ENCODE data around the gene NCCRP1.
"Not testable (repeated sequence)": the region's sequence is repeated elsewhere in the genome, so short reads cannot be mapped to it uniquely, and the experiment has no call there.

Gene NCCRP1

DNA sequence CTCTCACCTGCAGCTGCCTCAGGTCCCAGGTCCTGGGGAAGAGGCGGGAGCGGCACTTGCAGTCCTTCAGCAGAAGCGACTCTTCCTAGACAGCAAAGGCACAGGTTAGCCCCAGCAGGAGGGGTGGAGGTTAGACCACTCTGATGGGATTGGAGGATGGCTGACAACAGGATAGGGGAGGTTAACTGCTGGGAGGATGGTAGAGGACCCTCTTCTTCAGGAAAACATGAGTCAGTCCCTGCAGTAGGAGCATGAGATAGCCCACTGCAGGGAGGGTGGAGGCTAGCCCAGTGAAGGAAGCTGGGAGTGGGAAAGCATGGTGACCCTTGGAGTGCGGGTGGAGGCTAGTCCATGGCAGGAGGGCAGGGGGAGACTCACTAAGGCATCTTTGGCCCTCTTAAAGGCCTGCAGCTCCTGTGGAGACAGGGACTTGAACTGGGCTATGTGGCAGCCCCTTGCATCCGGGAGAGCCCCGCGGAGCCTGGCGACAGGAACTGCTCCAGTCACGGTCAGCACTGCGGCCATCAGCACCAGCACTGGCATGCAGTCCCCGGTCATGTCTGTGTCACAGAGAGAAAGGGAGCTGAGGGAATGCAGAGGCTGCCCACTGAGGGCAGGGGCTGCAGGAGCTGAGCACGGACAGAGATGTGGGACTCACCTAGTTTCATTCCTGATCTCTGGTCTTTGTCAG lies 47.8 kb downstream of the NCCRP1 start, which contains the start of gene IFNL3:
IFNL3 (minus strand) TSS at position 597 of the 691 bp plus-strand sequence; CDS start at position 558, 39 bp downstream.
- not testable (repeated sequence) for DNase-seq (ENCODE audit: low read depth in 1 of 2, low spot score in 1 of 2)

DNA sequence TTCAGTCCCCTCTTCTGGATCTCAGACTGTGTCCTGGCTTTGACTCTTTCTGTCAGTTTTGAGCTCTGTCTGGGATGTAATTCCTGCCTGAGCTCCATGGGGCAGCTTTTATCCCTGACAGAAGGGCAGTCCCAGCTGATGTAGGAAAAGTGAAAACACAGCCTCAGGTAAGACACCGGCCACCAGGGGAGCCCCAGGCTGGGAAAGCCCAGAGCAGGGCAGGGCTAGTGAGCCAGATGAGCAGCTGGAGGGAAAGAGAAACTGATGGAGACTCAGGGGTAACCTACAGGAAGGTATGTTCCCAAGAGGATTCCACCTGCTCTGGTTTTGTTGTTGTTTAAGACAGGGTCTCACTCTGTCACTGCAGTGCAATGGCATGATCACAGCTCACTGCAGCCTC lies 48.4 kb downstream of the NCCRP1 start:
- not testable (repeated sequence) for DNase-seq (ENCODE audit: low read depth in 1 of 2, low spot score in 1 of 2)

DNA sequence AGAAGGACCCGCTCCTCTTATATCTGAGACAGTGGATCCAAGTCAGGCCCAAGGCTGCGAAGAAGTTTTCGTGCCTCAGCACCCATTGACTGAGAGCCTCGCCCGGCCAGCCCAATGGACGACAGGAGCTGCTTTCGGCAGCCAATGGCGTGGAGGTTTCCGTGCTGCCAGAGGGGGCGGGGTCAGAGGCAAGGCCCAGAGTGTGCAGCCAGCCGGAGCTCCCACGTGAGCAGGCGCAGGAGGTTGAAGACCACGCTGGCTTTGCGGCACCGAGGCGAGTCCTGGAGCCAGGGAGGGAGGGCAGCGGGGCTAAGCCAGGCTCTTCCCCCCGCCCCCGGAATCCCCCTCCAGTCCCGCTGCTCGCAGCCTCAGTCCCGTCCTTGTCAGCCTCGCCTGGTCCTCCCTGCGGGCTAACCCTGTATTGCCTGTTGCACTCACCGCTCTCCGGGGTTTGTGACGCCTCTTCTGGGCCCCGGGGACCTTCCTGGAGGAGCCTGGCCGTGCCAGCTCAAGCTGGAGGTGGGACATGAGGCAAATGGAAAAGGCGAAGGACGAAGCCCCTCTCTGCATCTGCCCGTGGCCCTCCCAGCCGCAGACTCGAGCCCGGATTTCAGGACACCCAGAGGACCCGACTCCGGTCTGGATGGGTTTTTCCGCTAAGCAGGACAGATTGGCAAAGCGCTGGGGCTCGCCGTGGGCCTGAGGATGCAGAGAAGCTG lies 50.3 kb downstream of the NCCRP1 start:
- DNase-seq (ENCODE audit: low read depth in 1 of 2, low spot score in 1 of 2): peak in 1 of 2 donors; percentile 22

DNA sequence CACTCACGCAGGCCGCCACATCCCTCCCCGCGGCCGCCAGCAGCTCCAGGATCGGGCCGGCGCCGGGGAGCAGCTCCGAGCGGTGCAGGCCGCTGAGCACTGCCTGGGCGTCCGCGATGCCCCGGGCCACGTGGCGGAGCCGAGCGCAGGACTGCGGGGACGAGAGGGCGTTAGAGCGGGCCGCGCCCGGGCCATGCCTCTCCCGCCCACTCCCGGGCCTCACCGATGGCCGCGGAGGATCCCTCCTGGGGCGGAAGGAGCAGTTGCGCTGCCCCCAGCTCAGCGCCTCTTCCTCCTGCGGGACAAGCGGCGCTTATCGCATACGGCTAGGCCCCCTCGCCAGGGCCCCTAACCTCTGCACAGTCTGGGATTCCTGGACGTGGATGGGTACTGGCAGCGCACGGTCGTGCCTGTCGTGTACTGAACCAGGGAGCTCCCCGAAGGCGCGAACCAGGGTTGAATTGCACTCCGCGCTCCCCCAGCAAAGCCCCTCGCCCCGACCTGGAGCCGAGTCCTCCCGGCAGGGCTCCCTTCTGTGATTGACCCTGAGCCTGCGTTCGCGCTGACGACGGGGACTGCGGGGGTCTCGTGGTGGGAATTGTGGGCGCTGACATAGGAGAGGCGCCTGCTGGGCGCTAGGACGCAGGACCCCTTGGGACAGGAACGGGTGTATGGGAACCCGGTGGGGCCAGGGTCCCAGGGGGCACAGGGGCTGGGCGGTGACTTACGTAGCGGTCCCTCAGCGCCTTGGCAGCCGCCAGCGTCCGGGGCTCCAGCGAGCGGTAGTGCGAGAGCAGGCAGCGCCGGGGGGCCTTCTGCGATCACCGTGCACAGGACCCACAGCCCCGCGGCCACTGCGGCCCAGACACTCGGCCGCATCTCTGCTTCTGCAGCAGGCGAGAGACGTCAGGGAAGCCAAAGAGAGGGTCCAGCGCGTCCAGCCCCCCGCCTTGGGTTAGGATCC lies 51.2 kb downstream of the NCCRP1 start:
- no peak for DNase-seq (ENCODE audit: low read depth in 1 of 2, low spot score in 1 of 2)

DNA sequence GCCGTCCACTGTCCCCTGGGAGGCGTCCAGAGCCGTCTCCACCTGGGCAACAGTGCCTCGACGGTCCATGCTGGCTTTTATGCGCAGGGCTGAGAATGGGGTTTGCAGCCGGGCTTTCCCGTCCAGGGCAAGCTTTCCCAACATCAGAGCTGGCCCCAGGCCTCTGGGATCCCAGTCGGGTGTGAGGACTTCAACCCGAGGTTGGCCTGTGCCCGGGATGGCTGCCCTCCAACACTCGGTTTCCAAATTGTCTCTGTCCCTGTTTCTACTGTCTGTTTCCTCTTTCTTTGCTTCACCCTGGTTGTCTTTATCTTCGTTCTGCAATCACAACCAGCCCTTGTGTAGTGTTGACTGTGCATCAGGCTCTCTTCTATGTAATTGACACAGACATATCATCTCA lies 52.0 kb downstream of the NCCRP1 start, which contains the start of gene IFNL4:
IFNL4 (minus strand) TSS at position 51 of the 400 bp plus-strand sequence.
- DNase-seq (ENCODE audit: low read depth in 1 of 2, low spot score in 1 of 2): no peak

DNA sequence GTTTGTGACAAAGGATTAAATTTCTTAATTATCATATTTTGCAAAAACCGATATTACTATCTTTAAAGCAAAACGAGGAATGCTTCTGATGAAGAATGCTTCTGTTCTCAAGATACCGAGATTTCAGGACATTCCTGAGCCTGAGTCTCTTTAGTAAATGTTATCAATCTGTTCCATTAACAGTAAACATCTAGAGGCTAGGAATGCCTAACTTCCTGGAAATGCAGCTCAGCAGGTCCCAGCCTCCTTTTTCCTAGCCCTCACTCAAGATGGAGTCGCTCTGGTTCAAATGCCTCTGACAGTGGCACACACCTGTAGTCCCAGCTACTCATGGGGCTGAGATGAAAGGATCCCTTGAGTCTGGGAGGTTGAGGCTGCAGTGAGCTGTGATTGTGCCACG lies 54.3 kb downstream of the NCCRP1 start:
- no peak for DNase-seq (ENCODE audit: low read depth in 1 of 2, low spot score in 1 of 2)

All from stimulated activated CD4-positive, alpha-beta T cell treated with anti-CD3 and anti-CD28 coated beads, Interleukin-15, amount 100 ng/mL, for 1 hour (primary cell).